K562 (cell line): Measurements from ENCODE around the gene WWOX. TPM values are rescaled to one million over a fixed set of nuclear protein-coding genes. Genes with fewer than 3 reads are reported as not detected.

ENCODE experiments used
- ATAC-seq: fragments of 200-7000 bp; cut with Tn5 transposase; 3 replicates; pipeline ENCODE4 v1.9.1; 2020; ENCODE audit warnings: moderate library complexity
- BruUV-seq: library from RNA; stranded (reverse); fragments of 400-500 nt; replicated peaks from 2 replicates; lab custom pipeline; 2021; lab: Mats Ljungman, UMichigan
- CTCF ChIA-PET: fragments of 300-600 bp; formaldehyde crosslinking; extraction: SDS; loops from one replicate; lab custom pipeline; 2021; ENCODE audit warnings: low intra/inter-chr PET ratio; lab: Yijun Ruan, JAX
- POLR2A ChIA-PET: fragments of 300-600, 350-650 bp; sonication (Branson Sonifier 250); formaldehyde crosslinking; extraction: SDS; loops from one replicate; lab custom pipeline; 2021; ENCODE audit warnings: antibody characterized with exemption, inconsistent platforms; lab: Yijun Ruan, JAX
- DNase-seq, 4 experiments: peaks; one replicate each; pipeline versions ENCODE4 v3.0.0 to v3.0.0-alpha.2; 2011 to 2018; ENCODE audit warnings: low spot score in 3 of 4, mixed read lengths in 3 of 4; ENCODE audit errors: extremely low read depth in 1 of 4
- FAIRE-seq: peaks from 2 replicates; lab custom pipeline; 2011; peaks lifted over from hg19 to GRCh38; lab: Jason Lieb, UNC
- H2AFZ ChIP-seq: 2 replicates; pipeline ENCODE4 v1.6.0; 2011; ENCODE audit warnings: low read depth, low read length, control low read depth, inconsistent platforms
- H3K27ac ChIP-seq: fragments of 200-600 bp; 3 replicates; pipeline ENCODE4 v1.8.0; 2011; ENCODE audit warnings: low read depth, mild to moderate bottlenecking, control low read depth, inconsistent platforms, low read length, moderate library complexity, mixed read lengths; ENCODE audit errors: extremely low read depth
- H3K27me3 ChIP-seq, 2 experiments: fragments of 300-600 bp in 1 of 2; 2 replicates in 1 of 2; 3 replicates in 1 of 2; pipeline versions ENCODE4 v1.6.0 to v1.8.0; 2011; ENCODE audit warnings: inconsistent platforms in 2 of 2, low read length in 2 of 2, mild to moderate bottlenecking in 1 of 2, mixed read lengths in 1 of 2, moderate library complexity in 1 of 2; ENCODE audit not compliant: control insufficient read depth in 2 of 2, insufficient read depth in 2 of 2
- H3K36me3 ChIP-seq: fragments of 300-600 bp; 3 replicates; pipeline ENCODE4 v1.8.0; 2011; ENCODE audit warnings: mild to moderate bottlenecking, low read length, inconsistent platforms; ENCODE audit not compliant: control insufficient read depth, insufficient read depth
- H3K4me1 ChIP-seq, 2 experiments: fragments of 200-600 bp in 1 of 2; replicated peaks in 1 of 2; 2 replicates in 1 of 2; 3 replicates in 1 of 2; pipeline versions ENCODE4 v1.5.1 to v1.8.0; 2011; ENCODE audit warnings: inconsistent platforms in 2 of 2, low read length in 2 of 2, mild to moderate bottlenecking in 1 of 2, mixed read lengths in 1 of 2, moderate library complexity in 1 of 2; ENCODE audit not compliant: control insufficient read depth in 2 of 2, insufficient read depth in 2 of 2
- H3K4me2 ChIP-seq: 2 replicates; pipeline ENCODE4 v1.6.1; 2011; ENCODE audit warnings: low read length, control low read depth, inconsistent platforms, mixed read lengths; ENCODE audit not compliant: insufficient read depth
- H3K4me3 ChIP-seq: fragments of 200-600 bp; sonication (generic), shearing (Covaris generic); 2 replicates; pipeline ENCODE4 v1.5.1; 2016; ENCODE audit warnings: control low read depth, inconsistent platforms
- H3K79me2 ChIP-seq: fragments of 200-600 bp; 3 replicates; pipeline ENCODE4 v1.8.0; 2011; ENCODE audit warnings: low read length, inconsistent platforms; ENCODE audit not compliant: control insufficient read depth, insufficient read depth
- H3K9ac ChIP-seq, 2 experiments: 2 replicates each; pipeline versions ENCODE4 v1.6.0 to v1.6.1; 2011; ENCODE audit warnings: low read depth in 2 of 2, low read length in 2 of 2, control low read depth in 1 of 2, inconsistent platforms in 1 of 2, mild to moderate bottlenecking in 1 of 2, mixed read lengths in 1 of 2; ENCODE audit not compliant: insufficient read depth in 1 of 2
- H3K9me1 ChIP-seq: one replicate; pipeline ENCODE4 v1.6.0; 2011; ENCODE audit warnings: inconsistent platforms, mild to moderate bottlenecking, low read length, moderate library complexity; ENCODE audit not compliant: control insufficient read depth, insufficient read depth
- H3K9me3 ChIP-seq: replicated peaks from 2 replicates; pipeline ENCODE4 v1.5.1; 2011; ENCODE audit warnings: low read depth, low read length, inconsistent platforms; ENCODE audit not compliant: control insufficient read depth, insufficient read depth
- H4K20me1 ChIP-seq: replicated peaks from 2 replicates; pipeline ENCODE4 v1.6.1; 2011; ENCODE audit warnings: low read length, inconsistent platforms, mixed read lengths; ENCODE audit not compliant: control insufficient read depth, insufficient read depth
- BMI1 ChIP-seq: fragments of 150-350 bp; IDR thresholded peaks from 2 replicates; pipeline ENCODE4 v1.6.1; 2014; ENCODE audit warnings: low read length
- BRF1 ChIP-seq: IDR thresholded peaks from 3 replicates; pipeline ENCODE4 v1.6.1; 2011; ENCODE audit warnings: borderline replicate concordance, mild to moderate bottlenecking; ENCODE audit not compliant: insufficient read length; ENCODE audit errors: extremely low read depth
- HBP1 ChIP-seq: fragments of 450-650 bp; formaldehyde crosslinking; IDR thresholded peaks from 2 replicates; pipeline ENCODE4 v1.4.0; 2022; ENCODE audit warnings: missing genetic modification characterization
- HNRNPH1 ChIP-seq: fragments of 200-400 bp; formaldehyde crosslinking; optimal IDR thresholded peaks from 2 replicates; pipeline ENCODE3; 2017; ENCODE audit warnings: low read depth, mild to moderate bottlenecking, low read length, moderate library complexity
- KHSRP ChIP-seq: fragments of 450-650 bp; IDR thresholded peaks from 2 replicates; pipeline ENCODE4 v1.6.1; 2017
- KLF13 ChIP-seq: fragments of 450-650 bp; IDR thresholded peaks from 2 replicates; pipeline ENCODE4 v1.6.1; 2016; ENCODE audit warnings: missing genetic modification characterization, low read depth, mild to moderate bottlenecking, missing compliant biosample characterization, moderate library complexity, borderline replicate concordance
- NR2F6 ChIP-seq: fragments of 450-650 bp; formaldehyde crosslinking; IDR thresholded peaks from 2 replicates; pipeline ENCODE4 v1.4.0; 2020; ENCODE audit warnings: mild to moderate bottlenecking
- POLR2AphosphoS2 ChIP-seq: IDR thresholded peaks from 2 replicates; pipeline ENCODE4 v1.6.1; 2012; ENCODE audit warnings: low read length, improper control_type of control experiment
- TSC22D4 ChIP-seq: fragments of 450-650 bp; IDR thresholded peaks from 2 replicates; pipeline ENCODE4 v1.6.1; 2016; ENCODE audit warnings: missing genetic modification characterization, missing biosample characterization, control low read depth
- ZBTB1 ChIP-seq: sonication (generic); formaldehyde crosslinking; IDR thresholded peaks from 2 replicates; pipeline ENCODE4 v1.8.1; 2023; ENCODE audit warnings: missing genetic modification reagents, low read depth, mild to moderate bottlenecking, borderline replicate concordance
- ZBTB43 ChIP-seq: sonication (generic); formaldehyde crosslinking; IDR thresholded peaks from 2 replicates; pipeline ENCODE4 v1.8.0; 2023; ENCODE audit warnings: mild to moderate bottlenecking, missing genetic modification reagents
- ZFP91 ChIP-seq: sonication (generic); formaldehyde crosslinking; IDR thresholded peaks from 2 replicates; pipeline ENCODE4 v1.8.0; 2022; ENCODE audit warnings: mild to moderate bottlenecking, missing genetic modification reagents
- ZNF140 ChIP-seq: fragments of 250-450 bp; sonication (Bioruptor Pico); IDR thresholded peaks from 2 replicates; pipeline ENCODE4 v1.8.0; 2021; ENCODE audit warnings: moderate library complexity, mild to moderate bottlenecking, inconsistent platforms
- ZNF311 ChIP-seq: fragments of 250-450 bp; sonication (Bioruptor Pico); IDR thresholded peaks from 2 replicates; pipeline ENCODE4 v1.4.0; 2020; ENCODE audit warnings: mild to moderate bottlenecking, moderate library complexity
- ZNF77 ChIP-seq: fragments of 250-450 bp; sonication (Bioruptor Pico); IDR thresholded peaks from 2 replicates; pipeline ENCODE4 v1.5.0; 2020
- WGBS: fragments of 100-300 bp; shearing (Covaris generic); methylation state at CpG from one replicate; pipeline ENCODE4 v1.1.6; 2016; ENCODE audit warnings: low coverage, mixed read lengths; ENCODE audit not compliant: insufficient coverage; ENCODE audit errors: missing lambda C conversion rate; 5-methylcytosine and 5-hydroxymethylcytosine counted together
- in situ Hi-C: fragments of 300-500 bp; cut with MboI; formaldehyde crosslinking; loops from 4 replicates; pipeline ENCODE4 v1.15.0; 2018; ENCODE audit warnings: inconsistent platforms, mixed read lengths
- intact Hi-C: fragments of 100-400 bp; cut with micrococcal nuclease; formaldehyde crosslinking; loops from 2 replicates; pipeline ENCODE4 v1.14.2; 2022
- polyA plus RNA-seq, 8 experiments: library from polyadenylated mRNA; depleted of rRNA in 4 of 8; stranded (reverse) in 5 of 8; unstranded in 3 of 8; fragments of >200 nt; fragmentation: Nextera tagmentation in 2 of 8; fragmentation: Illumina TruSeq in 1 of 8; extraction: Ambion mirVana in 2 of 8; extraction: Trizol in 1 of 8; gene quantifications; 2 replicates each; pipeline versions ENCODE4 v1.2.1 to v1.2.3, GENCODE V29; 2011 to 2014; ENCODE audit warnings: inconsistent platforms in 1 of 8, missing spikeins in 1 of 8
- total RNA-seq, 7 experiments: library from RNA; depleted of rRNA in 6 of 7; stranded (reverse); fragments of >200 nt in 6 of 7; fragmentation: Illumina TruSeq in 2 of 7; extraction: Trizol in 2 of 7; gene quantifications; 2 replicates each; pipeline versions ENCODE4 v1.2.1 to v1.2.3, GENCODE V29; 2011 to 2021; ENCODE audit warnings: low replicate concordance in 1 of 7

WWOX gene
- total and polyA plus RNA-seq, 9 of the 15 experiments (the other 6 are each of a cell fraction or from before 2014, with no cell fraction given): 1.6 to 22.7 (median 8.1) TPM

DNA sequence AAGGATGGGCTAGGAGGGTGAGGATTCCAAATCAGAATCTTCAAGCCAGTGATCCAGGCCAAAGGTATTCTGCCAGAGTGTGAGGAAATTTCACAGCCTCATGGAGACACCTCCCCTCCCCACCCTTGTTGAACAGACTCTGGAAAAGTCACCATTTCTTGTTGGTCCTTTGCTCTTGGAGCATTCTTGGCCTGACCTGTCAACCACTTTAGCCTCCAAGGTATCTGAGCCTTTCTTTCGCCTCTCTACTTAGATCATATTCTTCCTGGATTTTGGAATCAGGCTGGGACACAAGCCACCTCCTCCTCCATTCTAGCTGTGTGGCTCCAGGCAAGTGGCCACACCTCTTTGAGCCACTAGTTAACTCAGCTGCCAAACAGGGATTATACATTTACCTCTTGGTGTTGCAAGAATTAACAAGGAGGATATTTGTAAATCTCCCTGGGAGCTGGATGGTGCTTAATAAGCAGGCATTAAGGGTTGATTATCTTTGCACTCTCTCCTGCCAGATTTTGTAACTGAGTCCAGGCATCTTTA is 193.5 kb downstream of the WWOX start:
- H3K9me3 ChIP-seq: no peaks in the 10 kb centered on the region
- no peak overlapping the region for H3K4me3 ChIP-seq
- no peaks in the 10 kb centered on the region for H3K4me1 ChIP-seq
- intact Hi-C loops: no loop called here
- FAIRE-seq: no peak
- no peak for TF ChIP-seq KHSRP
- TF ChIP-seq KLF13: no peak
- no peak for TF ChIP-seq BRF1
- no peak for TF ChIP-seq POLR2AphosphoS2
- TF ChIP-seq HBP1 (CRISPR knock-in tag): no peak
- TF ChIP-seq BMI1: no peak
- TF ChIP-seq ZBTB1 (CRISPR knock-in tag): no peak
- TF ChIP-seq ZFP91 (CRISPR knock-in tag): no peak
- TF ChIP-seq TSC22D4: no peak
- no peak for TF ChIP-seq ZBTB43 (CRISPR knock-in tag)
- no peak for TF ChIP-seq HNRNPH1
- TF ChIP-seq ZNF311 (CRISPR knock-in tag): no peak
- no peak for TF ChIP-seq ZNF77 (CRISPR knock-in tag)
- TF ChIP-seq ZNF140 (CRISPR knock-in tag): no peak
- TF ChIP-seq NR2F6: no peak
- in situ Hi-C loops: no loop called here
- H3K27ac ChIP-seq: no peak overlapping the region
- no peak overlapping the region for H3K9ac ChIP-seq
- WGBS: 0% methylated on average over 1 of the region's 1 CpG
- H3K27me3 ChIP-seq: peaks cover 10 to 18% of the 10 kb centered on the region in 2 experiments
- no TSS peak for BruUV-seq
- H3K36me3 ChIP-seq: no peaks in the 10 kb centered on the region
- no peak for ATAC-seq
- ChIA-PET CTCF (no interaction called here), POLR2A (interaction anchor here (0.7 kb wide), 2 partner anchors 8 to 18 kb away, joined by 3 read pairs; no protein-coding TSS in a partner anchor)
- H3K4me2 ChIP-seq: no peak overlapping the region
- DNase-seq: no peak
- no peaks in the 10 kb centered on the region for H3K79me2 ChIP-seq
- H3K9me1 ChIP-seq: no peaks in the 10 kb centered on the region
- no peaks in the 10 kb centered on the region for H4K20me1 ChIP-seq
- H2AFZ ChIP-seq: no peak overlapping the region
